Uterus (tissue), 2 donors: ENCODE data around the gene PLD5.

Experiments
- POLR2A ChIP-seq, 2 donors: fragments of 450-650 bp; IDR thresholded peaks; one replicate each; pipeline ENCODE4 v1.6.1; 2016; ENCODE audit warnings: antibody characterized with exemption in 2 of 2, mild to moderate bottlenecking in 1 of 2, moderate library complexity in 1 of 2
- TF ChIP-seq, protein P1 (sequence below), 4 experiments: fragments of 200-600 bp in 2 of 4; fragments of 450-650 bp in 2 of 4; sonication (generic) in 2 of 4; IDR thresholded peaks; one replicate each; pipeline ENCODE4 v1.5.1; 2016 to 2019; ENCODE audit warnings: antibody characterized with exemption in 4 of 4, mild to moderate bottlenecking in 2 of 4, moderate library complexity in 1 of 4

DNA sequence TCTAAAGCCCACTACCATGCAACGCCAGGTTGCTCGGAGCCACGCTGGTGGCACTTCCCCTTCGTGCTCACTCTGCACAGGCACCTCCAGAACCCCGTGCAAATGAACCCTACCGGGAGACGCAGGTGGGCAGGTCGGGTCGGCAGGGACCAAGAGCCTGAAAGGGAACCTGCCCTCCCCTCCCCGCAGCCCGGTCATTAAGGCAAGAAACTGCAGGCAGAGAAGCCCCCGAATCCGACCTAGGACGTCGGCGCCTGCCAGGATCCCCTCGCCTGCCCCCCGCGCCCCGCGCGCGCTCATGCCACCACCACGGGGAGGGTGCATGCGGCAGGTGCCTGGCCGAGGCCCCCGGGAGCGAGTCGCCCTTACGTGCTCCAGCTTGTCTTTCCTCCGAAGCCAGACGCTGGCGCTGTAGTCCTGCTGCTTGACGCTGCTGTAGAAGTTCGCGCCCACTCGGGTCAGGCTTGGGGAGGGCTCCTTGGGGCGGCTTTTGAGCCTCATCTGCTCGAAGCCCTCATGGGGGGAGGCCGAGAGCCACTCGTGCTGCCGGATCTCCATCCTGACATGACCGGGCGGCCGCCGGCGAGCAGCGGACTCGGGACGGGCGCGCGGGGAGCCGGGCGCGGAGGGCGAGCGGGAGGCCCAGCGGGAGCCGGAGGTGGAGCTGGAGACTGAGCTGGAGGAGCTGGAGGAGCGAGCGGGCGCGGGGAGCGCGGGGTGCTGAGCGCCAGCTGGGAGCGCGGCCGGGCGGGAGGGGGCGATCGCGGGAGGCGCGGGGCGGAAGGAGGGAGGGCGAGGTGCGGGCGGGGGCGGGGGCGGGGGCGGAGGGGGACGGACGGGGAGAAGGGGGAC is 552 bp downstream of the PLD5 start:
- TF ChIP-seq, protein P1, sequence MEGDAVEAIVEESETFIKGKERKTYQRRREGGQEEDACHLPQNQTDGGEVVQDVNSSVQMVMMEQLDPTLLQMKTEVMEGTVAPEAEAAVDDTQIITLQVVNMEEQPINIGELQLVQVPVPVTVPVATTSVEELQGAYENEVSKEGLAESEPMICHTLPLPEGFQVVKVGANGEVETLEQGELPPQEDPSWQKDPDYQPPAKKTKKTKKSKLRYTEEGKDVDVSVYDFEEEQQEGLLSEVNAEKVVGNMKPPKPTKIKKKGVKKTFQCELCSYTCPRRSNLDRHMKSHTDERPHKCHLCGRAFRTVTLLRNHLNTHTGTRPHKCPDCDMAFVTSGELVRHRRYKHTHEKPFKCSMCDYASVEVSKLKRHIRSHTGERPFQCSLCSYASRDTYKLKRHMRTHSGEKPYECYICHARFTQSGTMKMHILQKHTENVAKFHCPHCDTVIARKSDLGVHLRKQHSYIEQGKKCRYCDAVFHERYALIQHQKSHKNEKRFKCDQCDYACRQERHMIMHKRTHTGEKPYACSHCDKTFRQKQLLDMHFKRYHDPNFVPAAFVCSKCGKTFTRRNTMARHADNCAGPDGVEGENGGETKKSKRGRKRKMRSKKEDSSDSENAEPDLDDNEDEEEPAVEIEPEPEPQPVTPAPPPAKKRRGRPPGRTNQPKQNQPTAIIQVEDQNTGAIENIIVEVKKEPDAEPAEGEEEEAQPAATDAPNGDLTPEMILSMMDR (IDR thresholded peaks at IDR 0.05), result no peak
- no peak for TF ChIP-seq POLR2A (IDR thresholded peaks at IDR 0.05)
